BE2C (cell line): ENCODE results near the gene TCEA3.
A peak's percentile ranks its signal among the peaks of the same experiment; 100 is the strongest.

Experiments used
- DNase-seq: peaks from one replicate; pipeline ENCODE4 v3.0.0-alpha.2; 2020
- H3K27me3 ChIP-seq: fragments of 250-450 bp; sonication (Bioruptor Pico); 2 replicates; pipeline ENCODE4 v1.5.1; 2020; ENCODE audit warnings: mild to moderate bottlenecking
- H3K36me3 ChIP-seq: fragments of 250-450 bp; sonication (Bioruptor Pico); 2 replicates; pipeline ENCODE4 v1.5.1; 2020; ENCODE audit warnings: mild to moderate bottlenecking
- H3K4me1 ChIP-seq: fragments of 250-450 bp; sonication (Bioruptor Pico); 2 replicates; pipeline ENCODE4 v1.5.1; 2020
- H3K4me3 ChIP-seq: 2 replicates; pipeline ENCODE4 v1.5.1; 2011; ENCODE audit warnings: low read depth, low read length
- H3K9me3 ChIP-seq: fragments of 250-450 bp; sonication (Bioruptor Pico); 2 replicates; pipeline ENCODE4 v1.5.1; 2020
- CTCF ChIP-seq: IDR thresholded peaks from 2 replicates; pipeline ENCODE4 v1.5.1; 2012; ENCODE audit warnings: mild to moderate bottlenecking, low read depth, low read length

The TCEA3 gene

GRCh38 chr1:23420778-23421177 lies 3.8 kb downstream of the TCEA3 start:
- Histone ChIP-seq H3K4me1 (peaks cover 20% of the 10 kb centered on the region), H3K4me3 (no peak overlapping the region), H3K36me3 (no peaks in the 10 kb centered on the region), H3K9me3 (no peaks in the 10 kb centered on the region), H3K27me3 (no peaks in the 10 kb centered on the region)
- DNase-seq, result no peak
- no peak for TF ChIP-seq CTCF

- no peaks in the 10 kb centered on the region for H3K36me3 ChIP-seq
- H3K4me1 ChIP-seq, result peaks cover 20% of the 10 kb centered on the region
- no peaks in the 10 kb centered on the region for H3K9me3 ChIP-seq
- H3K4me3 ChIP-seq, result no peak overlapping the region
- no peak for DNase-seq
- no peak for TF ChIP-seq CTCF
- H3K27me3 ChIP-seq, result no peaks in the 10 kb centered on the region
Measured at GRCh38 chr1:23419180-23419579, 5.4 kb downstream of the TCEA3 start.

- Histone ChIP-seq H3K27me3 (no peaks in the 10 kb centered on the region), H3K4me1 (peaks cover 12% of the 10 kb centered on the region), H3K9me3 (no peaks in the 10 kb centered on the region), H3K4me3 (no peak overlapping the region), H3K36me3 (no peaks in the 10 kb centered on the region)
- DNase-seq, result peak; percentile 85
- no peak for TF ChIP-seq CTCF
Measured at GRCh38 chr1:23417570-23417969, 7.0 kb downstream of the TCEA3 start.

GRCh38 chr1:23416964-23417363 lies 7.6 kb downstream of the TCEA3 start:
- no peak for TF ChIP-seq CTCF
- no peaks in the 10 kb centered on the region for H3K36me3 ChIP-seq
- DNase-seq, result no peak
- H3K9me3 ChIP-seq, result no peaks in the 10 kb centered on the region
- H3K27me3 ChIP-seq, result no peaks in the 10 kb centered on the region
- H3K4me1 ChIP-seq, result peaks cover 8% of the 10 kb centered on the region
- no peak overlapping the region for H3K4me3 ChIP-seq

- TF ChIP-seq CTCF, result no peak
- no peak overlapping the region for H3K4me3 ChIP-seq
- H3K36me3 ChIP-seq, result no peaks in the 10 kb centered on the region
- DNase-seq, result no peak
- H3K4me1 ChIP-seq, result no peaks in the 10 kb centered on the region
- H3K27me3 ChIP-seq, result no peaks in the 10 kb centered on the region
- no peaks in the 10 kb centered on the region for H3K9me3 ChIP-seq
Measured at GRCh38 chr1:23408797-23409290, 15.7 kb downstream of the TCEA3 start.

- no peaks in the 10 kb centered on the region for H3K27me3 ChIP-seq
- no peak for TF ChIP-seq CTCF
- DNase-seq, result no peak
- H3K4me3 ChIP-seq, result no peak overlapping the region
- no peaks in the 10 kb centered on the region for H3K36me3 ChIP-seq
- H3K4me1 ChIP-seq, result 0 out of 2 replicates have a peak, but pooled peaks cover 3% of the 10 kb centered on the region
- no peaks in the 10 kb centered on the region for H3K9me3 ChIP-seq
Measured at GRCh38 chr1:23407016-23407630, 17.4 kb downstream of the TCEA3 start.
